Hematopoietic multipotent progenitor cell treated with erythropoietin and hydrocortisone succinate and interleukin-3 and kit ligand, for 6 days (in vitro differentiated cells): Measurements from ENCODE around the gene ALOXE3.
"Not testable (repeated sequence)": the region's sequence is repeated elsewhere in the genome, so short reads cannot be mapped to it uniquely, and the experiment has no call there.

ENCODE experiments used
- DNase-seq: peaks from one replicate; pipeline ENCODE4 v3.0.0-alpha.2; 2015

Gene ALOXE3

DNA sequence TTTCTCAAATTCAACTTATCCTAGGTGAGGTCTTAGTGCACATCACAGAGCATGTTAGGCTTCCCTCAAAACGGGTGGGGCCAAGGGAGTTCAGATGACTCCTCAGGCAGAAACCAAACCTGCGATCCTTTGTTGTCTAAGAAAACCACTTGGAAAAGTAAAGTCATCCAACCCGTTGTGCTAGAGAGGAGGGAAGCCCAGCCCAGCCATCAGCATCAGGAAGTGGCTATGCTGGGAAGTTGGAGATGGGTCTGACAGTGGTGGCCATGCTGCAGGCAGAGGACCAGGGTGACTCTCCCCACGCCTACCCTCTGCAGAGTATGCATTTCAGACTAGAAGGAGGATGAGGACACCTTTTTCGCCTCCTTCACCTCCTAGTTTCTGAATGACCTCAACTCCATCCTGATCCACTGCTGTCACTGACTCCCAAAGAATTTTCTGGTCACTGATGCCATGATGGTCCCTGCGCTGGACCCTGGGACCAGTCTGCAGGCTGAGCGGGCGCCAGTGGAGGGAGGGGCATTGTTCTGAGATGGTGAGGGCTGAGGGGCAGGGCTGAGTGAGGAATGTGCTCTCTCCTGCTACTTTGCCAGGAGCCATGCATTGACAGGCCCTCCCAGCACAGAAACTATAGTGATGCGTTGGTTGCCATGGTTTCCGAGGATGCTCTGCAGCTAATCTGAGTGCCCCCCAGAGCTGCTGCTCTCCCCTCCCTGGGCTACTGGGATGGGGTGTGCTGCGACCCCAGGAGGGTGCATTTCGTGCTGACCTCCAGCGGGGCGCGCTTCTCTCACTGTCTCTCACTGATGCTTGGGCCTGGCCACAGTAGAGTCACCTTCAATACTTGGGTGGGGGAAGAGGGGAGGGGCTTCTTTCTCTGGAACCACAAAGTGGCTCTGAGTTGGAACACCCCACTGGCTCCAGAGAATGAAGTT lies 51.2 kb downstream of the ALOXE3 start:
- DNase-seq: no peak

DNA sequence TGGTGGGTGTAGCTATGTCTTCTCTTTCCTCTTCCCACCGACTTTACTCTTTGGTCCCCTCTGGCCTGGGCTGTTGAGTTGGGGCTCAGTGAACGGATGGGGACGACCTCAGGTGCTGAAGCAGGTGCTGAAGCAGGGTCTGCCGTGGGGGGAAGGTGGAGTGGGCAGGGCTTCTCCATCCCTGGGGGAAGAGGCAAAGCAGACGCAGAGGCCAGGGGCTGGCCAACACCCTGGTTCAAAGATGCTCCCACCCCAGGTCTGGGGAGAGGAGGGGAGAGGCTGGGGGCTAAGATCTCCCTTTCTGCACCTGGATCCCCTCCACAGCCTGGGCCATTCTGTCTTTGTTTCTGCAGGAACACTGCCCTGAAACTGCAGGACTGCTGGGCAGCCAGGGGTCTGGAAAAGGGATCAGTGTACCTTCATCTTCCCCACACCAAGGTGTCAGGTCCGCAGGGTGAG lies 53.7 kb downstream of the ALOXE3 start:
- DNase-seq: no peak

DNA sequence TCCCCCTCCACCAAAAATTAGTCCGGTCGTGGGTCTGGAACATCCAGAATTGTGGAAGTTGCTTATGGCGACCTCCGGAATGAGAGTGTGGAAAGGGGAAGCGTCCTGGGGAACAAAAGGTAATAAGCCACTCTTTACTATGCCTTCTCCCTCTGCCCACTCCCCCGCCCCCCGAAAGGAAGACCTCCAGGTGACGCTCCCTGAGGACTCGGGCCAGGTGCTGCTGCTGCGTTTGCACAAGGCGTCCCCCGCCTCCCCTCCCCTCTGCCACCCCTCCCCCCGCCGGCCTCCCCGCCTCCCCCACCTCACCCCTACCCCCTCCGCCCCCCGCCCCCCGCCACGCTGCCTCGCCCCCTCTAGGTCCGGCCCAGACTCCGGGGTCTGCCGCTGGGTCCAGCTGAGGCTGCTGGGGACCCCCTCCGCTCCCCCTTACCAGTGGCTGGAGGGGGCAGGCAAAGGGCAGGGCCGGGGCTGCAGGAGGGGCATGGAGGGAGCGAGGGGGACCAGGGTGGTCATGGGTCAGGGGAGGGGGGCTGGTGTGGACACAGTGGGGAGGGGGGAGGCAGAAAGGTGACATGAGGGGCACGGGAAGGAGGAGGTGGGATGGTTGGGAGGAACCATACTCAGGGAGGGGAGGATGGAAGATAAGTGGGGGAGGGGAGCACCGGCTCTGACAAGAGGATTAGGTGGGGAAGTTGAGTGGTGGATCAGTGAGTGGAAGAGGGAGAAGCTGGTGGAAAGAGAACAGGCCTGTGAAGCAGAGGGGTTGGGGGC lies 54.4 kb downstream of the ALOXE3 start:
- DNase-seq: peak; percentile 57

DNA sequence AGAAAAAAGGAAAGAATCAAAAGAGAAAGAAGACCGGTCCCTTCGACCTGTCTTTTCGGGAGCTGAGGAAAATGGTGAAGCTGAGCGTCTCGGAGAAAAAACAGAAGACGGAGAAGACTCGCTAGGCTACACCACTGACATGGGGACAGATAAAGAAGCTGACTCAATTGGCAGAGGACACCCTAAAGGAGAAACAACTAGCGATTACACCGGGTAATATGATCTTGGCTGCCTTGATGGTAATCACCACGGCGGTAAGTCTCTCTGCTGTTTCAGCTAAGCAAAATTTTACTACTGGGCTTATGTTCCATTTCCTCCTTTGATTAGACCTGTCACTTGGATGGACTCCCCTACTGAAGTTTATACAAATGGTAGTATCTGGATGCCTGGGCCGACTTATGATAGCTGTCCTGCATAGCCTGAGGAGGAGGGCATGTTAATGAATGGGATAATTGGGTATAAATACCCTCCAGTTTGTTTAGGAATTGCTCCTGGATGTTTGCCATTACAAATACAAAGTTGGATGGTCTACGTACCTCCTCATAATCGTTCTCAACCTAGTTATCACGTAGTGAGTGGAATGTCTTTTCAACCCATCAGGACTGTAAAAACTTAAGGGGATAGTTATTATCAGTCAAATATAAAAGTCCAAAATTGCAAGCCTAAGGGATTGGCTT lies 55.4 kb downstream of the ALOXE3 start:
- peak; percentile 74 for DNase-seq

- peak; percentile 94 for DNase-seq
Measured at GRCh38 chr17:8062435-8062806, 55.9 kb downstream of the ALOXE3 start.

DNA sequence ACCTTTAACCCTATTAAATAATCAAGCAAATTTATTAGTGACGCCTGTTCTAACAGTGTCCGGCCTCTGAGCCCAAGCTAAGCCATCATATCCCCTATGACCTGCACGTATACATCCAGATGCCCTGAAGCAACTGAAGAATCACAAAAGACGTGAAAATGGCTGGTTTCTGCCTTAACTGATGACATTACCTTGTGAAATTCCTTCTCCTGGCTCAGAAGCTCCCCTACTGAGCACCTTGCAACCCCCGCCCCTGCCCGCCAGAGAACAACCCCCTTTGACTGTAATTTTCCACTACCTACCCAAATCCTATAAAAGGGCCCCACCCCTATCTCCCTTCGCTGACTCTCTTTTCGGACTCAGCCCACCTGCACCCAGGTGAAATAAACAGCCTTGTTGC lies 56.5 kb downstream of the ALOXE3 start:
- DNase-seq: not testable (repeated sequence)

DNA sequence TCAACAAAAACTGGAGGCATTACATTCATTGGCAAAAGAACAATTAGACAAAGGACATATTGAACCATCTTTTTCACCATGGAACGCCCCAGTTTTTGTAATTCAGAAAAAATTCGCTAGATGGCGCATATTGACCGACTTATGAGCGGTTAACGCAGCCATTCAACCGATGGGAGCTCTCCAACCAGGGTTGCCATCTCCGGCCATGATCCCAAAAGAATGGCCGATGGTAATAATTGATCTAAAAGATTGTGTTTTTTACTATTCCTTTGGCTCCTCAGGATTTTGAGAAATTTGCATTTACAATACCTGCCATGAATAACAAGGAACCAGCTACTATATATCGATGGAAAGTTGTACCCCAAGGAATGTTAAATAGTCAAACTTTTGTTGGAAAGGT lies 58.0 kb downstream of the ALOXE3 start:
- peak; percentile 91 for DNase-seq

DNA sequence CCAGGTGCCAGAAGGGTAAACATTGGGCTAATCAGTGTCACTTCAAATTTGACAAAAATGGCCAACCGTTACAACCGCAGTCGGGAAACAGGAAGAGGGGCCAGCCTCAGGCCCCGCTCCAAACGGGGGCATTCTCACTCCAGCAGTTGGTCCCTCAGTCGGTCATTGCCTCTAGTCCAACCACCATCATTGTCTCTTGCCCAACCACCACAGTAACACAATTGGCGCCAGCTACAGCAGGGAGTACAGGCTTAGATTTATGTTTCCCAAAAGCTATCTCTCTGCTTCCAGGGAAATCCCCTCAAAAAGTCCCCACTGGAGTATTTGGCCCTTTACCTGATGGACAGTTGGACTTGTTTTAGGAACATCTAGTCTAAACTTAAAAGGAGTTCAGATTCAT lies 59.2 kb downstream of the ALOXE3 start:
- no peak for DNase-seq

GRCh38 chr17:8057691-8058114 lies 60.6 kb downstream of the ALOXE3 start:
- DNase-seq: peak; percentile 97

GRCh38 chr17:8056976-8057625 lies 61.2 kb downstream of the ALOXE3 start:
- DNase-seq: no peak

DNA sequence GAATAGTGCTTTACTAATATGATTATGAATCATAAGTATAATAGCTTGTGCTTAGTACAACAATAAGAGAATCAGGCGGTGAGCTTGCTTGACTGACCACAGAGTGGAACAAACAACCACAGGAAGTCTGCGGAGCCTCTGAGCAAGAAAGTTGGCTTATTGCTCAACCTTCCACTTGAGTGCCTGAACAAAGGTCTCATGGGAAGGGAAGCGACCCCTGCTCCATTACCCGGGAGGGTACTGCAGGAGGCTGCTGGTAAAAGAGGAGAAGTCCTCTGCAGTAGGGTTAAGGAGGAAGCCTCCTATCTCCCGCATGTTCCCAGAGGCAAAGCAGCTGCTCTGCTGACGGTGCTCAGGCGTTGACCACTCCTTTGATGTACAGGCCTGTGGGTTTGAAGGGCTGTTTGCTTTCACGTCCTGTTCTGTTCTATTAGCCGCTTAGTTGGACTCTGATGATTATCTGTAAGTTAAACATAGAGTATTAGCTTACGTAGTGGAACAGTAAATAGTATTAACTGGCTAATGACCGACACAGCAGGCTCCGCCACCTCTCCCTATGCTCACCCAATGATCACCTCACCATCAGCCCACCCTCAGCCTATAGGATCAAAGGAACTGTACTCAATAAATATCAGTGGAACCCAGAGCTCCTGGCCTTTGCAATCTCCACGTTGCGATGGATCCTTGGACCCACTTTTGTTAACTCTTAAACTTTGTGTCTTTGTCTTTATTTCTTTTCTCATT lies 61.9 kb downstream of the ALOXE3 start:
- peak; percentile 83 for DNase-seq

- no peak for DNase-seq
Measured at GRCh38 chr17:8055851-8056231, 62.5 kb downstream of the ALOXE3 start.

DNA sequence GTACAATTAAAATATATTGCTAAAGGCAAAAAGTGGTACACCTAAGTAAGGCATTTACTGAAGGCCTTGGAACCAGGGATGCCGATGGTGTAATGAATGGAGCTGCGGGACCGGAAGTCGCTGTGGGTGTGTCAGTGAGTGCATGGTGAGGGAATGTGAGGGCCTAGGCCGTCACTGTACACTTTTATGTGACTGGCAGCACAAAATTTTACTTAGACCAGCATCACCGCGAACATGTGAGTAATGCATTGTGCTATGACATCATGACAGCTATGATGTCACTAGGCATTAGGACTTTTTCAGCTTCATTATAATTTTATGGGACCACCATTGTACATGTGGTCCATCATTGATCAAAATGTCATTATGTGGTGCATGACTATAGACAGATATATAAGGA lies 64.7 kb downstream of the ALOXE3 start:
- no peak for DNase-seq

GRCh38 chr17:8052256-8053252 lies 65.8 kb downstream of the ALOXE3 start:
- DNase-seq: no peak

DNA sequence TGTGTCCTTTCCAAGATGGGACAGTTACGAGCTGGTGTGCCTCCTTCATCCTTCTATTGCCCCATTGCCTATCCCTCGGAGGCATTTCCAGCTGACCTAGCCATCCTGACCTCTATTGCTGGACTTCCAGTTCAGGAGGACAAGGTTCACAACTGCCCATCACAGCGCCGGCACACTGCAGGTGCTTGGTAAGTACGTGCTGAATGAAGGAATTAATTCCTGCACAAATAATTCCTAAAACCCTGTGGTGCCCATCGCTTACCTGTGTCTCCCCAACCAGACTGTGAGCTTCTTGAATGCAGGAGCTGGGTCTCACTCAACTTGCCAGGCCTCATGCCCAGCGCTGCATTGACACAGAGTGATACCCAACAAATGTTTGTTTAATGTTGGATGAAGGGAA lies 66.5 kb downstream of the ALOXE3 start:
- no peak for DNase-seq

GRCh38 chr17:8048736-8049135 lies 69.6 kb downstream of the ALOXE3 start:
- no peak for DNase-seq

- no peak for DNase-seq
Measured at GRCh38 chr17:8048236-8048635, 70.1 kb downstream of the ALOXE3 start.

- DNase-seq: no peak
Measured at GRCh38 chr17:8047769-8048110, 70.6 kb downstream of the ALOXE3 start.

GRCh38 chr17:8046929-8047768 lies 71.2 kb downstream of the ALOXE3 start:
- no peak for DNase-seq
